ENCODE data around the gene UFSP2.

The UFSP2 gene

DNA sequence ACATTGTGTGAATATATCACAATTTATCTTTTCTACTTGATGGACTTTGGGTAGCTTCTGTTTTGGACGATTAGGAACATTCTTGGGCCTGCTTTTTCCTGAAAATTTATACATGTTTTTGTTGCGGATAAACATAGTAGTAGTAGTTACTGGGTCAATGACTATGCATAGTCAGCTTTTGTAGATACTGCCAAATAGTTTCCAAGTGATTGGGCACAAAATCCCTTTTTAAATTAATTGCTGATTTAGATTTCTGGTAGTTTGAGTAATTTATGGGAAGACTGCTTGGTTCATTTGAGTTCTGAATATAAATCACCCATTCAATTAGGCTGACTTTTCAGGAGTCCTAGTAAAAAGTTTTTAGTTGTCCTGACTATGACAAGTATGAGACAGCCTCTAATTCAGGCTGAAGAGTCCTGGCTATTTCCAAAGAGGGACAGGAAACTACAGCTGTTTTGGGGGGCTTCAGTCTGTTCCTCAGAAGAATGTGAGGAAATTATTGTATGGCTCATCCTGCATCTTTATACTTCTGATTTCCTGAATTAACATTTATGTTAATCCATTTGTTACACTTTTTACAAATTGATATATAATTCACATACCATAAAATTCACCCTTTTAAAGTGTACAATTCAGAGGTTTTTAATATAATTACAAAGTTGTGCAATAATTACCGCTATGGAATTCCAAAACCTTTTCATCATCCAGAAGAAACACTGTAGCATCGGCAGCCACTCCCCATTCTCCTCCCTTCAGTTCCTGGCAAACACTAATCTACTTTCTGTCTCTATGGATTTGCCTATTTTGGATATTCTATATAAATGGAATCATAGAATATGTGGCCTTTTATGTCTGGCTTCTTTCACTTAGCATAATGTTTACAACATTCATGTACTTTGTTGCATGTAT, 44.2 kb downstream of the UFSP2 start:
- TF ChIP-seq, protein P1, sequence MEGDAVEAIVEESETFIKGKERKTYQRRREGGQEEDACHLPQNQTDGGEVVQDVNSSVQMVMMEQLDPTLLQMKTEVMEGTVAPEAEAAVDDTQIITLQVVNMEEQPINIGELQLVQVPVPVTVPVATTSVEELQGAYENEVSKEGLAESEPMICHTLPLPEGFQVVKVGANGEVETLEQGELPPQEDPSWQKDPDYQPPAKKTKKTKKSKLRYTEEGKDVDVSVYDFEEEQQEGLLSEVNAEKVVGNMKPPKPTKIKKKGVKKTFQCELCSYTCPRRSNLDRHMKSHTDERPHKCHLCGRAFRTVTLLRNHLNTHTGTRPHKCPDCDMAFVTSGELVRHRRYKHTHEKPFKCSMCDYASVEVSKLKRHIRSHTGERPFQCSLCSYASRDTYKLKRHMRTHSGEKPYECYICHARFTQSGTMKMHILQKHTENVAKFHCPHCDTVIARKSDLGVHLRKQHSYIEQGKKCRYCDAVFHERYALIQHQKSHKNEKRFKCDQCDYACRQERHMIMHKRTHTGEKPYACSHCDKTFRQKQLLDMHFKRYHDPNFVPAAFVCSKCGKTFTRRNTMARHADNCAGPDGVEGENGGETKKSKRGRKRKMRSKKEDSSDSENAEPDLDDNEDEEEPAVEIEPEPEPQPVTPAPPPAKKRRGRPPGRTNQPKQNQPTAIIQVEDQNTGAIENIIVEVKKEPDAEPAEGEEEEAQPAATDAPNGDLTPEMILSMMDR (IDR thresholded peaks at IDR 0.05; ENCODE audit: low read depth, low read length, missing control alignments): no peak
- H3K4me3 ChIP-seq (ENCODE audit: low read depth, low read length): no peak overlapping the region
- DNase-seq (ENCODE audit: low read depth): no peak
- in situ Hi-C loops (cut with HindIII; ENCODE audit: low sequenced_read_pairs): no loop called here

DNA sequence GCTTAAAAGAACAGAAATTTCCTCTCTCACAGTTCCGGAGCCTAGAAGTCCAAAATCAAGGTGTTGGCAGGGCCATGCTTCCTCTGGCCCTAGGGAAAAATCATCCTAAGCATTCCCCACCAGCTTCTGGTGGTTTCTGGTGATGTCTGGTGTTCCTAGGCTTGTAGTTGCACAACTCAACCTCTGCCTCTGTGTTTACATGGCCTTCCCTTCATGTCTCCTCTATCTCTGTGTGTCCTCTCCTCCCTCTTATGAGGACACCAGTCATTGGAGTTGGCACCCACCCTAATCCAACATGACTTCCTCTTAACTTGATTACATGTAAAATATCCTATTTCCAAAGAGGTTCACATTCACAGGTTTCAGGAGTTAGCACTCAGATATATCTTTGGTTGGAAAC, 45.4 kb downstream of the UFSP2 start:
- no peak overlapping the region for H3K4me3 ChIP-seq (ENCODE audit: low read depth, low read length)
- in situ Hi-C loops (cut with HindIII; ENCODE audit: low sequenced_read_pairs): no loop called here
- TF ChIP-seq, protein P1 (IDR thresholded peaks at IDR 0.05; ENCODE audit: low read depth, low read length, missing control alignments): no peak
- no peak for DNase-seq (ENCODE audit: low read depth)

DNA sequence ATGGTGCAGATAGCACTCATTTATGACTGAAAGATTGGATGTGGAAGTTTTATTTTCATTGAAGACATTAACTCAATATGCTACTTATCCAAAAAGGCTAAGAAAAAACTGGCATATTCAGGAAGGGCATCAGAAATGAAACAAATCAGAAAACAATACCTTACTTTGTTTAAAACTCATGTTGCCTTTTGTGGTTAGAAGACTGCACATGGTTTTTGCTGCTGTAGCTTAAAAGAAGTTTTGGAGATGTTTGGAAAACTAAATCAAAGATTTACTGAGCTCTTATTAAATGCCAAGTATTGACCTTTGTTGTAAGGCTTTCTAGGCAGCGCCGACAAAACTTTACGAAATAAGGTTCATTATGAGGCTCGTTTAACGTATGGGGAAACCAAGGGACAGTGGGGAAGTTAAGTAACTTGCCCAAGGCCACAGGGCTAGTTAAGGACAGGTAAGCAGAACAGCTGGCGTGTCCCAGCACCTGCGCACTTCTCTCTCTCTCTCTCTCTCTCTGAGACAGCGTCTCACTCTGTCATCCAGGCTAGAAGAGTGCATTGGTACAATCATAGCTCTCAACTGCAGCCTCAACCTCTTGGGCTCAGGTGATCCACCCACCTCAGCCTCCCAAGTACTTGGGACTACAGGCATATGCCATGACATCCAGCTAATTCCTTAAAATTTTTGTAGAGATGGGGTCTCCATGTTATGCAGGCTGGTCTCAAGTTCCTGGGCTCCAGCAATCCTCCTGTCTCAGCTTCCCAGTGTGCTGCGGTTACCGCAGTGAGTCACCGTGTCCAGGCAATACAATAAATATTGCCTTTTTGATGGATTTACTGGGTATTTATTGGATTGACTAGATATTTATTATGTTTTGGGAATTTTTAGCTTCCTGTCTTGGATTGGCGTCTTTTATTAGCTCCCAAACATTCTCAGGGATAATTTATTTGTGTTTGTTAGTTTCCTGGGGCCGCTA, 46.2 kb downstream of the UFSP2 start:
- no peak overlapping the region for H3K4me3 ChIP-seq (ENCODE audit: low read depth, low read length)
- in situ Hi-C loops (cut with HindIII; ENCODE audit: low sequenced_read_pairs): no loop called here
- DNase-seq (ENCODE audit: low read depth): no peak
- TF ChIP-seq, protein P1 (IDR thresholded peaks at IDR 0.05; ENCODE audit: low read depth, low read length, missing control alignments): no peak

DNA sequence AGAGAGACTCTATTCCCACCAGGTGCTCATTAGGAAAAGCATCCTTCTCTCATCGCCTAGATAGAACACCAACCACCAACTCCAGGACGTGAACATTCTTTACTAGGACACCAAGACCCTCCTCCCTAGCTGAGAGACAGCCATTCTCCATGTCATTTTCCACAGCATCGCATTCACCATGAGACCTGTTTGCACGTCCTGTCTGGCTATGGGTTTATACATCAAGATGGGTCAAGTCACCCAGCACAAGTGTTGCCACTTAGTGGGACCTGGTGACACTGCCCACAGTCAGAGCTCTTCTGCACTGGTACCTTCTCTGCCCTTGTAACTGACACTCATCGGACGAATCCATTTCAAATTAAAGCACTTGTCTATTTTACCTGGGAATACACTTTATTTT, 47.5 kb downstream of the UFSP2 start:
- H3K4me3 ChIP-seq (ENCODE audit: low read depth, low read length): no peak overlapping the region
- in situ Hi-C loops (cut with HindIII; ENCODE audit: low sequenced_read_pairs): no loop called here
- DNase-seq (ENCODE audit: low read depth): no peak
- TF ChIP-seq, protein P1 (IDR thresholded peaks at IDR 0.05; ENCODE audit: low read depth, low read length, missing control alignments): no peak

DNA sequence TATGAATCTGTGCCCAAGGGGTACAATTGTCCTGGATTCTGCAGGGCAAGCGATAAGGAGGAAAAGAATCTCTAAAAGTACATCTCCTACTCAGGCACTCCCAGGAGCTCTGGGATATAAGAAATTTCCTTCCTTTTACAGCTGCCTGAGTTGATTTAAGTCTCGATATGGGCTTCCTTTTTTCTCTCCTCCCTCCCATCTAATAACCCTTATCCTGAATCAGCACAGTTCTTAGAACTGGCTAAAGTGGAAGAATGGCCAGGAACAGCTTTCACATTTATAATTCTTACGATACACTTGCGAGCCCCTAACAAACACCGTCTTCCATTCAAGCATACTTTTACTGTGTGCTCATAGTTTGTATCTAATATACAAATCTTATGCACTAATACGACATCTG, 51.2 kb downstream of the UFSP2 start:
- in situ Hi-C loops (cut with HindIII; ENCODE audit: low sequenced_read_pairs): no loop called here

DNA sequence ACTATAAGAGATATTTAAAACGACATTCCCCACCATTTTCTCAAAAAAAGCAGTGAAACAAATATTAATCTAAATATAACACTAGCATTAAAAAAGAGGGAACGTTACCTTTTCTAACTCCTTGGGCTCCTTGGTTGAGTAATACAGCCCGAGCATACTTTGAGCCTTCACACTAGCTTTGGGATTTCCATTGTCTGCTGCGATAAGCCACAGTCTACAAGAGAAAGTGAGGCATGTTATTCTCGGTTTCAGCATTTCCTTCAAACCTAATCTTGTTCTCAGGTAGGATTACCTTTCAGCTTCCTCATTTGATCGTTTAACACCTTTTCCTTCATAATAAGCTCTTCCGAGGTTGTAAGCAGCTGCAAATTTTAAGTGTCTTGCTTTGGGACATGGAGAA, 51.7 kb downstream of the UFSP2 start:
- TF ChIP-seq, protein P1 (IDR thresholded peaks at IDR 0.05; ENCODE audit: low read depth, low read length, missing control alignments): no peak
- no peak overlapping the region for H3K4me3 ChIP-seq (ENCODE audit: low read depth, low read length)
- in situ Hi-C loops (cut with HindIII; ENCODE audit: low sequenced_read_pairs): no loop called here
- no peak for DNase-seq (ENCODE audit: low read depth)

More for the DNA sequence above, 51.2 kb downstream of the UFSP2 start:
- DNase-seq (ENCODE audit: low read depth): no peak
- no peak overlapping the region for H3K4me3 ChIP-seq (ENCODE audit: low read depth, low read length)
- TF ChIP-seq, protein P1 (IDR thresholded peaks at IDR 0.05; ENCODE audit: low read depth, low read length, missing control alignments): no peak
